Lower lobe of right lung (tissue), 2 donors: ENCODE measurements around the gene HCN4. TPM values are rescaled to one million over a fixed set of nuclear protein-coding genes. Genes with fewer than 3 reads are reported as not detected.

Source experiments
- ATAC-seq, 2 donors: fragments of 200-7000 bp; cut with Tn5 transposase; one replicate each; pipeline ENCODE4 v1.9.1; 2020 to 2022; ENCODE audit warnings: mild to moderate bottlenecking in 2 of 2, moderate library complexity in 2 of 2
- DNase-seq: peaks from one replicate; pipeline ENCODE4 v3.0.0-alpha.2; 2020
- H3K27ac ChIP-seq: fragments of 200-600 bp; one replicate; pipeline ENCODE4 v1.8.0; 2022
- H3K27me3 ChIP-seq: fragments of 200-600 bp; one replicate; pipeline ENCODE4 v1.8.0; 2022; ENCODE audit warnings: low read depth
- H3K36me3 ChIP-seq: fragments of 200-600 bp; one replicate; pipeline ENCODE4 v1.8.0; 2022; ENCODE audit warnings: mild to moderate bottlenecking
- H3K4me1 ChIP-seq: fragments of 200-600 bp; one replicate; pipeline ENCODE4 v1.8.0; 2022
- H3K4me3 ChIP-seq: fragments of 200-600 bp; one replicate; pipeline ENCODE4 v1.8.0; 2022; ENCODE audit warnings: mild to moderate bottlenecking
- H3K9me3 ChIP-seq: fragments of 200-600 bp; one replicate; pipeline ENCODE4 v1.8.0; 2022
- intact Hi-C: fragments of 100-400 bp; cut with DNase I; formaldehyde crosslinking; loops from one replicate; pipeline ENCODE4 v1.11.0; 2022
- total RNA-seq: library from RNA; stranded (reverse); fragmentation: NEBNext Ultra II Directional; extraction: Animal tissue kit (Norgen Biotek cat#: 25700); gene quantifications from one replicate; pipeline ENCODE4 v1.2.1, GENCODE V29; 2021
- TF ChIP-seq, protein P1 (sequence below): fragments of 200-600 bp; IDR thresholded peaks from one replicate; pipeline ENCODE4 v1.8.0; 2022; ENCODE audit warnings: antibody characterized with exemption, mild to moderate bottlenecking
- donor health status: DM: no; HTN: yes; CAD: no; lungs with severe emphysema.

Gene HCN4
- total RNA-seq, 1 donor from 2014 or later, result 0.18 TPM

DNA sequence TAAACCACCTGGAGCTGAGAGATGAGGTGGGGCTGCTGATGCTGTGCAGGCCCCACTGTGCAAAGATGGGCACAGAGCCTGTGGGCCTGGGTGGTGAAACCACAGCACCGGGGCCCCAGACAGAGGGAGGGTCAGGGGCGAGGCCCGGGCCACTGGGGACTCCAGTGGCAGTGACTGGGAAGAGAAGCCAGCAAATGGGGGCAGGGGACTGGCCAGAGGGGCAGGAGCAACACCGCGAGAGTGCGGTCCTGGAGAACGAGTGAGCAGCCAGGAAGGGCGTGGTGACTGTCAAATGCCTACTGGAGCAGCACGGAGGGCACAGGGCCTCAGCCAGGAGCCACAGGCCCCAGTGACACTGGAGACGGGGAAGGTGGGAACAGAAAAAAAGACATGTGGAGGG is 39.8 kb downstream of the HCN4 start:
- no peak overlapping the region for H3K4me3 ChIP-seq
- no peaks in the 10 kb centered on the region for H3K27me3 ChIP-seq
- no peak overlapping the region for H3K27ac ChIP-seq
- no peaks in the 10 kb centered on the region for H3K36me3 ChIP-seq
- intact Hi-C loops, result no loop called here
- ATAC-seq (no peak), DNase-seq (no peak)
- no peaks in the 10 kb centered on the region for H3K4me1 ChIP-seq
- H3K9me3 ChIP-seq, result no peaks in the 10 kb centered on the region
- TF ChIP-seq, protein P1, sequence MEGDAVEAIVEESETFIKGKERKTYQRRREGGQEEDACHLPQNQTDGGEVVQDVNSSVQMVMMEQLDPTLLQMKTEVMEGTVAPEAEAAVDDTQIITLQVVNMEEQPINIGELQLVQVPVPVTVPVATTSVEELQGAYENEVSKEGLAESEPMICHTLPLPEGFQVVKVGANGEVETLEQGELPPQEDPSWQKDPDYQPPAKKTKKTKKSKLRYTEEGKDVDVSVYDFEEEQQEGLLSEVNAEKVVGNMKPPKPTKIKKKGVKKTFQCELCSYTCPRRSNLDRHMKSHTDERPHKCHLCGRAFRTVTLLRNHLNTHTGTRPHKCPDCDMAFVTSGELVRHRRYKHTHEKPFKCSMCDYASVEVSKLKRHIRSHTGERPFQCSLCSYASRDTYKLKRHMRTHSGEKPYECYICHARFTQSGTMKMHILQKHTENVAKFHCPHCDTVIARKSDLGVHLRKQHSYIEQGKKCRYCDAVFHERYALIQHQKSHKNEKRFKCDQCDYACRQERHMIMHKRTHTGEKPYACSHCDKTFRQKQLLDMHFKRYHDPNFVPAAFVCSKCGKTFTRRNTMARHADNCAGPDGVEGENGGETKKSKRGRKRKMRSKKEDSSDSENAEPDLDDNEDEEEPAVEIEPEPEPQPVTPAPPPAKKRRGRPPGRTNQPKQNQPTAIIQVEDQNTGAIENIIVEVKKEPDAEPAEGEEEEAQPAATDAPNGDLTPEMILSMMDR, result no peak

DNA sequence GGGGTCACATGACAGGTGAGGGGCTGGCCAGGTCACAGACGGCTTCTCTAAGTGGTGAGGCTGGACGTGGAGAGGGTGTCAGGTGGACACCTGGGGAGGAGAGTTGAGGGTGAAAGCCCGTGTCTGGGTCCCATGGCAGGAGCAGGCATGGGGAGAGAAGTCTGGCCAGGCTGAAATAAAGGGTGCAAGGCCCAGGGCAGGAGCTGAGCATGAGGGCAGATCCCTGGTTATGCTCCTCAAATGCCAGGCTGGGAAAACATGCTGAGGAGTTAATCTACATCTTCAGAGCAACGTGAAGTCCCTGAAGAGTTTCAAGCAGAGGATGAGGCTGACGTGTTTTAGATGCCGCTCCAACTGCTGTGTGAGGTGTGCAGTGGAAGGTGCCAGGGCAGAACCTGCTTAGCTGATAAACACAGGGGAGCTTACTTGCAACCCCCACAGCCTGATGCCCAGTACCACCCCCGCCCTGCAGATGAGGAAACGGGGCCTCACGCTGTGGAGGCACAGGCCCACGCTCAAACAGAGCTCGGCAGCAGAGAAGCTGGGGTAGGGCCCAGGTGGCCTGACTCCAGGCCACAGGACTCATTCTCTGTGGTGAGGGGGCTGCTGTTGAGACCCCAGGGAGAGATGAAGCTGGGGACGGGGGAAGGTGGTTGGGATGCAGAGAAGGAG is 40.5 kb downstream of the HCN4 start:
- no peaks in the 10 kb centered on the region for H3K9me3 ChIP-seq
- no peak for DNase-seq
- H3K4me3 ChIP-seq, result no peak overlapping the region
- TF ChIP-seq, protein P1, result no peak
- no peaks in the 10 kb centered on the region for H3K36me3 ChIP-seq
- intact Hi-C loops, result no loop called here
- no peaks in the 10 kb centered on the region for H3K4me1 ChIP-seq
- H3K27ac ChIP-seq, result no peak overlapping the region
- ATAC-seq, result no peak
- H3K27me3 ChIP-seq, result no peaks in the 10 kb centered on the region

DNA sequence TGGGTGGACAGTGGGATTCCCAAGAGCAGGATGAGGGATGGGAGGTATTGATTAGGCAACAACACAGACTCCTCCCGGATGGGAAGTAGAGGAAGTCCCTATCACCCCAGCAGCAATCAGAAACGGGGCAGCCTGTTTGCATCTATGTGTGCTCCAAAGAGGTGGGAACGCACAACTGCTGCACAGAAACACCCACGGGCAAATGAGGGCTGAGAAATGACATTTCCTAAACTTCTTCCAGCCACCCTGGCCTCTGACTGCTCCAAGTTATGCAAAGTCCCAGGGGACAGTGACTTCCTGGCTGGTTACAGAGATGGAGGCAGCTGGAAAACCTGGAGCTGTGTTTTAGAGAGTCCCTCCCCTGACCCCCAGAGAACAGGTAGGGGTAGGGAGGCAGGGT is 42.6 kb downstream of the HCN4 start:
- DNase-seq (no peak), ATAC-seq (no peak)
- no peak overlapping the region for H3K4me3 ChIP-seq
- no peaks in the 10 kb centered on the region for H3K36me3 ChIP-seq
- H3K4me1 ChIP-seq, result no peaks in the 10 kb centered on the region
- peaks cover 14% of the 10 kb centered on the region for H3K27me3 ChIP-seq
- H3K27ac ChIP-seq, result no peak overlapping the region
- intact Hi-C loops, result no loop called here
- no peaks in the 10 kb centered on the region for H3K9me3 ChIP-seq
- TF ChIP-seq, protein P1, result no peak

DNA sequence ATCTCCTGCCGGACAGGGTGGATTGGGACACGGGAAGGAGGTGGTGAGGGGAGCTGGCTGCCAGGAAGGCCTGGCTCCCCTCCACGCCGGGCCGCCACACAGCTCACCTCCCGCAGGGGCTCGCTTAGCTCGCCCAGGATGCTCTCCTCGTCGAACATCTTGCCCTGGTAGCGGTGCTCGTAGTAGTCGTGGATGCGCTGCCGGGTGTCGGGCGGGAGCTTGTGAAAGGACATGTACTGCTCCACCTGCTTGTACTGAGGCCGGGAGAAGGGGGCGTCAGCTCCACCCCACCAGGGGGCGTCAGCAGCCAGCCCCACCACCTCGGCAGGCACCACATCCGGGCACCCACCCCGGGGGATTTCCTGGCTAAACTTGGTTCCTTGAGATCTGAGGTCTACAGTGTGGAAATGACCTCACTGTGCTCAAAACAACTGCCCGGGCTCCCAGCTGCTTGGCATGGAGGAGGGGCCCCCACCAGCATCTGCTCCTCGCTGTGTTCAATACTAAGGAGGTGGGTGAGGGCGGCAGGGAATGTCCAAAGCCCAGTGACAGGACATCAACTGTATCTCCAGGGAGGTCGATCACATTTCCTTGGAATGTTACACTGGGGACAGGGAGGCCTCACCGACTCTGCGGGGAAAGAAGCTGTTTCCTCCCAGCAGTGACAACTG is 43.4 kb downstream of the HCN4 start:
- H3K27ac ChIP-seq, result no peak overlapping the region
- H3K9me3 ChIP-seq, result no peaks in the 10 kb centered on the region
- intact Hi-C loops, result no loop called here
- no peaks in the 10 kb centered on the region for H3K4me1 ChIP-seq
- TF ChIP-seq, protein P1, result no peak
- no peak for ATAC-seq
- no peak for DNase-seq
- peaks cover 20% of the 10 kb centered on the region for H3K27me3 ChIP-seq
- H3K36me3 ChIP-seq, result no peaks in the 10 kb centered on the region
- no peak overlapping the region for H3K4me3 ChIP-seq

DNA sequence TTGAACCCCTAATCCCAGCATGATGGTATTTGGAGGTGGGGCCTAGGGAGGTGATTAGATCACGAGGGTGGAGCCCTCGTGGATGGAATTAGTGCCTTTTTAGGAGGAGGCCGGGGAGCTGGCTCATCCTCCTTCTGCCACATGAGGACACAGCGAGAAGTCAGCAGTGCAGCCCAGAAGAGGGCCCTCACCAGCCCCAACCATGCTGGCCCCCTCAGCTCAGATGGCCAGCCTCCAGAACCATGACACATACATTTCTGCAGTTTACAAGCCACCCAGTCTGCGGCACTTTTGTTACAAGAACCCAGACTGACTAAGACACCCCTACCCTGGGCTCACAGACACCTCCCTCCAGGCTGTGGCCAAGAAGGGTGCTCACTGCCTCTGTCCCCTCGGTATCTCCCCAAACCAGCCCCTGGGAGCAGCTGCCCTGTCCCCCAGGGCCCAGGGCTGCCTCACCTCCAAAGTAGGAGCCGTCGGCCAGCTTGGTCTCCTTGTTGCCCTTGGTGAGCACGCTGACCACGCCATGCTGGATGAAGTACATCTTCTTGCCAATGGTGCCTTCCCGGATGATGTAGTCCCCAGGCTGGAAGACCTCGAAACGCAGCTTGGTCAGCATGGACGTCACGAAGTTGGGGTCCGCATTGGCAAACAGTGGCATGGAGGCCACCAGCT is 44.1 kb downstream of the HCN4 start:
- no peak for ATAC-seq
- intact Hi-C loops, result no loop called here
- no peak for DNase-seq
- TF ChIP-seq, protein P1, result no peak
- no peaks in the 10 kb centered on the region for H3K4me1 ChIP-seq
- H3K27me3 ChIP-seq, result peaks cover 23% of the 10 kb centered on the region
- H3K9me3 ChIP-seq, result no peaks in the 10 kb centered on the region
- no peaks in the 10 kb centered on the region for H3K36me3 ChIP-seq
- H3K4me3 ChIP-seq, result no peak overlapping the region
- no peak overlapping the region for H3K27ac ChIP-seq
